ENCODE data around the gene ELMOD3. TPM values are rescaled to one million over a fixed set of nuclear protein-coding genes. Genes with fewer than 3 reads are reported as not detected.

ELMOD3 gene
- total and polyA plus RNA-seq, 2 of the 8 experiments (the other 6 are each of a cell fraction or from before 2014, with no cell fraction given): 8.5 to 10.2 TPM

GRCh38 chr2:85420536-85421259, 66.1 kb downstream of the ELMOD3 start (continued):
- TF ChIP-seq SP4 (IDR thresholded peaks at IDR 0.05; ENCODE audit: low read length) (peak; percentile 21; the same call in 1 of the 2 replicates), POLR2AphosphoS5 (IDR thresholded peaks at IDR 0.05; ENCODE audit: low read depth, low read length) (no peak), CHD1 (IDR thresholded peaks at IDR 0.05; ENCODE audit: low read depth, low read length) (no peak), EZH2 (IDR thresholded peaks at IDR 0.05; ENCODE audit: low read depth, low read length, severe bottlenecking) (no peak), JUN (IDR thresholded peaks at IDR 0.05; ENCODE audit: low read depth, low read length) (no peak)

Measured in H1 (cell line).